Liver (tissue), 9 donors: ENCODE results near the gene ALB. TPM values are rescaled to one million over a fixed set of nuclear protein-coding genes. Genes with fewer than 3 reads are reported as not detected.

Source experiments
- DNase-seq: peaks from one replicate; pipeline ENCODE4 v3.0.0-alpha.2; 2017; ENCODE audit warnings: low spot score
- H3K27ac ChIP-seq, 2 donors: one replicate each; pipeline ENCODE4 v1.7.0; 2013; ENCODE audit warnings: inconsistent platforms in 2 of 2, low read length in 2 of 2, control low read depth in 1 of 2, low read depth in 1 of 2, mild to moderate bottlenecking in 1 of 2
- H3K27me3 ChIP-seq, 4 donors: one replicate each; pipeline versions ENCODE4 v1.6.1 to v1.7.0; 2013; ENCODE audit warnings: low read length in 3 of 4, inconsistent platforms in 1 of 4, mild to moderate bottlenecking in 1 of 4, moderate library complexity in 1 of 4; ENCODE audit not compliant: control insufficient read depth in 4 of 4, insufficient read depth in 4 of 4
- H3K36me3 ChIP-seq, 4 donors: one replicate each; pipeline versions ENCODE4 v1.6.1 to v1.7.0; 2013; ENCODE audit warnings: low read length in 3 of 4, mild to moderate bottlenecking in 3 of 4, low read depth in 1 of 4, moderate library complexity in 1 of 4; ENCODE audit not compliant: control insufficient read depth in 4 of 4, insufficient read depth in 3 of 4
- H3K4me1 ChIP-seq, 4 donors: one replicate each; pipeline versions ENCODE4 v1.6.1 to v1.7.0; 2013; ENCODE audit warnings: low read length in 3 of 4, mild to moderate bottlenecking in 3 of 4, moderate library complexity in 1 of 4; ENCODE audit not compliant: control insufficient read depth in 4 of 4, insufficient read depth in 4 of 4
- H3K4me3 ChIP-seq, 3 donors: one replicate each; pipeline versions ENCODE4 v1.6.1 to v1.7.0; 2013; ENCODE audit warnings: low read length in 3 of 3, control low read depth in 1 of 3, low read depth in 1 of 3, mild to moderate bottlenecking in 1 of 3
- H3K9ac ChIP-seq, 2 donors: one replicate each; pipeline ENCODE4 v1.7.0; 2013; ENCODE audit warnings: low read length in 2 of 2, mild to moderate bottlenecking in 2 of 2, moderate library complexity in 2 of 2, control low read depth in 1 of 2, low read depth in 1 of 2
- H3K9me3 ChIP-seq, 4 donors: one replicate each; pipeline versions ENCODE4 v1.6.1 to v1.7.0; 2013; ENCODE audit warnings: low read length in 3 of 4; ENCODE audit not compliant: control insufficient read depth in 4 of 4
- ATF3 ChIP-seq: IDR thresholded peaks from 2 replicates; pipeline ENCODE4 v1.6.1; 2016; ENCODE audit warnings: antibody characterized with exemption
- EGR1 ChIP-seq, 2 donors: IDR thresholded peaks; 2 replicates each; pipeline ENCODE4 v1.6.1; 2016 to 2018; ENCODE audit warnings: antibody characterized with exemption in 2 of 2, low read depth in 2 of 2
- FOXA1 ChIP-seq: IDR thresholded peaks from 2 replicates; pipeline ENCODE4 v1.6.1; 2016; ENCODE audit warnings: antibody characterized with exemption
- FOXA2 ChIP-seq: IDR thresholded peaks from 2 replicates; pipeline ENCODE4 v1.6.1; 2016; ENCODE audit warnings: antibody characterized with exemption
- GABPA ChIP-seq, 2 donors: IDR thresholded peaks in 1 of 2; conservative IDR thresholded peaks in 1 of 2; 2 replicates each; pipeline ENCODE4 v1.6.1; 2016; ENCODE audit warnings: antibody characterized with exemption in 2 of 2, mild to moderate bottlenecking in 1 of 2, moderate library complexity in 1 of 2
- HNF4A ChIP-seq, 2 donors: conservative IDR thresholded peaks; 2 replicates each; pipeline ENCODE4 v1.6.1; 2016; ENCODE audit warnings: antibody characterized with exemption in 2 of 2, mild to moderate bottlenecking in 2 of 2
- HNF4G ChIP-seq: IDR thresholded peaks from 2 replicates; pipeline ENCODE4 v1.6.1; 2016; ENCODE audit warnings: antibody characterized with exemption
- JUND ChIP-seq, 2 donors: IDR thresholded peaks; 2 replicates each; pipeline ENCODE4 v1.6.1; 2016; ENCODE audit warnings: antibody characterized with exemption in 2 of 2
- MAX ChIP-seq: IDR thresholded peaks from 2 replicates; pipeline ENCODE4 v1.6.1; 2016; ENCODE audit warnings: antibody characterized with exemption
- NR2F2 ChIP-seq: IDR thresholded peaks from 2 replicates; pipeline ENCODE4 v1.6.1; 2016; ENCODE audit warnings: antibody characterized with exemption
- RAD21 ChIP-seq, 2 donors: IDR thresholded peaks; 2 replicates each; pipeline ENCODE4 v1.6.1; 2016; ENCODE audit warnings: antibody characterized with exemption in 2 of 2, mild to moderate bottlenecking in 2 of 2
- REST ChIP-seq: IDR thresholded peaks from 2 replicates; pipeline ENCODE4 v1.6.1; 2016; ENCODE audit warnings: antibody characterized with exemption, mild to moderate bottlenecking
- RXRA ChIP-seq, 2 donors: IDR thresholded peaks; 2 replicates each; pipeline ENCODE4 v1.6.1; 2017 to 2018; ENCODE audit warnings: antibody characterized with exemption in 2 of 2, mild to moderate bottlenecking in 1 of 2
- SP1 ChIP-seq: IDR thresholded peaks from 2 replicates; pipeline ENCODE4 v1.6.1; 2018; ENCODE audit warnings: antibody characterized with exemption, mild to moderate bottlenecking
- TAF1 ChIP-seq: conservative IDR thresholded peaks from 2 replicates; pipeline ENCODE4 v1.6.1; 2016; ENCODE audit warnings: antibody characterized with exemption, mild to moderate bottlenecking
- YY1 ChIP-seq: IDR thresholded peaks from 2 replicates; pipeline ENCODE4 v1.6.1; 2016; ENCODE audit warnings: antibody characterized with exemption, mild to moderate bottlenecking
- WGBS: extraction: QIAGEN DNeasy Blood & Tissue Kit; methylation state at CpG from one replicate; pipeline ENCODE4 v1.1.7; 2013; 5-methylcytosine and 5-hydroxymethylcytosine counted together
- polyA plus RNA-seq, 2 donors: library from polyadenylated mRNA; stranded (reverse) in 1 of 2; unstranded in 1 of 2; fragments of 200-250 nt in 1 of 2; fragments of >200 nt in 1 of 2; fragmentation: Nextera tagmentation in 1 of 2; extraction: Ambion mirVana in 1 of 2; gene quantifications; one replicate each; pipeline versions ENCODE4 v1.2.1 to v1.2.3, GENCODE V29; 2013 to 2015
- total RNA-seq, 2 donors: library from RNA; depleted of rRNA; stranded (reverse); fragments of >200 nt; gene quantifications; one replicate each; pipeline ENCODE4 v1.2.3, GENCODE V29; 2014
- TF ChIP-seq, protein P1 (sequence below): IDR thresholded peaks from 2 replicates; pipeline ENCODE4 v1.6.1; 2016; ENCODE audit warnings: antibody characterized with exemption
- TF ChIP-seq, protein P2 (sequence below): fragments of 150-350 bp; IDR thresholded peaks from 2 replicates; pipeline ENCODE4 v1.5.1; 2017; ENCODE audit warnings: improper control_type of control experiment, low read depth, low read length; ENCODE audit not compliant: missing input control
- donor health status: healthy.
- donor health status: healthy.
- donor health status: healthy.
- donor health status: healthy.
- donor health status: healthy.

ALB gene
- total and polyA plus RNA-seq, 4 donors: 33,161 to 59,987 (median 35,513) TPM

DNA sequence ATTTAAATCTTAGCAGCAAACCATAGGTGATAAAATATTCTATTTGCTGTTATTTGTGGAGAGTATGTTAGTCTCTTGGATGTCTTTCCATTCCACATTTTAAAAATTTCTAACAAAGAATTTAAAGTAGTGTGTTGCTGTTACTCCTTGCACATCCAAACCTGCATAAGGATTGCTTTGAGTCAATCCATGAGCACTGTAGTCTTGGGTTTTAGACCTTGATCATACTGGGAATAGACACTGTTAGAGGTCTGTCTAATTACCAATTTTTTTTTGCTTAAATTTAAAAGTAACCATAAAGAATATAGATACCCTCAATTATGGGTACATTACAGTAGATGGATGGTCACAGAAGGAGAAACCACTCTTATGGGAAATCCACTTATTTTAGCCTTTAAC is 33.5 kb downstream of the ALB start:
- peaks cover 0 to 15% (median 8%) of the 10 kb centered on the region in 4 donors for H3K4me1 ChIP-seq
- DNase-seq: no peak
- H3K9me3 ChIP-seq: no peaks in the 10 kb centered on the region
- no peaks in the 10 kb centered on the region for H3K36me3 ChIP-seq
- H3K27ac ChIP-seq: no peak overlapping the region
- H3K9ac ChIP-seq: no peak overlapping the region
- H3K4me3 ChIP-seq: no peak overlapping the region
- no peaks in the 10 kb centered on the region for H3K27me3 ChIP-seq
- TF ChIP-seq GABPA (IDR thresholded peaks at IDR 0.05 in 1 of 2, conservative IDR thresholded peaks at IDR 0.05 in 1 of 2) (no peak), RAD21 (IDR thresholded peaks at IDR 0.05) (no peak), ATF3 (no peak), SP1 (no peak), FOXA1 (no peak), TAF1 (no peak), YY1 (no peak), REST (no peak), JUND (IDR thresholded peaks at IDR 0.05) (no peak), FOXA2 (no peak), MAX (no peak), HNF4A (conservative IDR thresholded peaks at IDR 0.05) (no peak), NR2F2 (no peak), HNF4G (no peak), EGR1 (IDR thresholded peaks at IDR 0.05; ENCODE audit: low read depth in 2 of 2) (no peak), RXRA (IDR thresholded peaks at IDR 0.05) (no peak)
- TF ChIP-seq, protein P1, sequence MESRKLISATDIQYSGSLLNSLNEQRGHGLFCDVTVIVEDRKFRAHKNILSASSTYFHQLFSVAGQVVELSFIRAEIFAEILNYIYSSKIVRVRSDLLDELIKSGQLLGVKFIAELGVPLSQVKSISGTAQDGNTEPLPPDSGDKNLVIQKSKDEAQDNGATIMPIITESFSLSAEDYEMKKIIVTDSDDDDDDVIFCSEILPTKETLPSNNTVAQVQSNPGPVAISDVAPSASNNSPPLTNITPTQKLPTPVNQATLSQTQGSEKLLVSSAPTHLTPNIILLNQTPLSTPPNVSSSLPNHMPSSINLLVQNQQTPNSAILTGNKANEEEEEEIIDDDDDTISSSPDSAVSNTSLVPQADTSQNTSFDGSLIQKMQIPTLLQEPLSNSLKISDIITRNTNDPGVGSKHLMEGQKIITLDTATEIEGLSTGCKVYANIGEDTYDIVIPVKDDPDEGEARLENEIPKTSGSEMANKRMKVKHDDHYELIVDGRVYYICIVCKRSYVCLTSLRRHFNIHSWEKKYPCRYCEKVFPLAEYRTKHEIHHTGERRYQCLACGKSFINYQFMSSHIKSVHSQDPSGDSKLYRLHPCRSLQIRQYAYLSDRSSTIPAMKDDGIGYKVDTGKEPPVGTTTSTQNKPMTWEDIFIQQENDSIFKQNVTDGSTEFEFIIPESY: no peak
- TF ChIP-seq, protein P2, sequence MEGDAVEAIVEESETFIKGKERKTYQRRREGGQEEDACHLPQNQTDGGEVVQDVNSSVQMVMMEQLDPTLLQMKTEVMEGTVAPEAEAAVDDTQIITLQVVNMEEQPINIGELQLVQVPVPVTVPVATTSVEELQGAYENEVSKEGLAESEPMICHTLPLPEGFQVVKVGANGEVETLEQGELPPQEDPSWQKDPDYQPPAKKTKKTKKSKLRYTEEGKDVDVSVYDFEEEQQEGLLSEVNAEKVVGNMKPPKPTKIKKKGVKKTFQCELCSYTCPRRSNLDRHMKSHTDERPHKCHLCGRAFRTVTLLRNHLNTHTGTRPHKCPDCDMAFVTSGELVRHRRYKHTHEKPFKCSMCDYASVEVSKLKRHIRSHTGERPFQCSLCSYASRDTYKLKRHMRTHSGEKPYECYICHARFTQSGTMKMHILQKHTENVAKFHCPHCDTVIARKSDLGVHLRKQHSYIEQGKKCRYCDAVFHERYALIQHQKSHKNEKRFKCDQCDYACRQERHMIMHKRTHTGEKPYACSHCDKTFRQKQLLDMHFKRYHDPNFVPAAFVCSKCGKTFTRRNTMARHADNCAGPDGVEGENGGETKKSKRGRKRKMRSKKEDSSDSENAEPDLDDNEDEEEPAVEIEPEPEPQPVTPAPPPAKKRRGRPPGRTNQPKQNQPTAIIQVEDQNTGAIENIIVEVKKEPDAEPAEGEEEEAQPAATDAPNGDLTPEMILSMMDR: no peak

DNA sequence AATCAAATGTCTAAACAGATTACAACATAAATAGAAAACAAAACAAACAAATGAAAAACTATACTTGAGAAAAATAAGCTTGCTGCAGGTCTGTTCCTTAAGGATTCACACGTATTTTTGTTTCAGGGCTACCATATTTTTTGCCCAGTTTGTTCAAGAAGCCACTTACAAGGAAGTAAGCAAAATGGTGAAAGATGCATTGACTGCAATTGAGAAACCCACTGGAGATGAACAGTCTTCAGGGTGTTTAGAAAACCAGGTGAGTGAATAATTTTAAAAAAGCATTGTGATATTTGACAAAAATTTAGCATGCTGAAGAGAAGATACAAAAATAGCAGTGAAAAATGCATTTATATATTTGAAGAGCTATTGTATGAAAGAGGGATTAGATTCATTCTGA is 34.0 kb downstream of the ALB start:
- Histone ChIP-seq H3K4me3 (no peak overlapping the region), H3K4me1 (peaks cover 0 to 10% (median 4%) of the 10 kb centered on the region in 4 donors), H3K9ac (no peak overlapping the region), H3K27me3 (no peaks in the 10 kb centered on the region), H3K36me3 (no peaks in the 10 kb centered on the region), H3K27ac (no peak overlapping the region), H3K9me3 (no peaks in the 10 kb centered on the region)
- 89% methylated on average over 1 of the region's 1 CpG for WGBS
- TF ChIP-seq EGR1 (IDR thresholded peaks at IDR 0.05; ENCODE audit: low read depth in 2 of 2) (no peak), ATF3 (no peak), TAF1 (no peak), FOXA1 (no peak), NR2F2 (no peak), MAX (no peak), RAD21 (IDR thresholded peaks at IDR 0.05) (no peak), REST (no peak), JUND (IDR thresholded peaks at IDR 0.05) (no peak), YY1 (no peak), HNF4A (conservative IDR thresholded peaks at IDR 0.05) (no peak), SP1 (no peak)
- no peak for DNase-seq
